A673 (cell line): Measurements from ENCODE around the gene TRPM1. TPM values are rescaled to one million over a fixed set of nuclear protein-coding genes. Genes with fewer than 3 reads are reported as not detected.

ENCODE experiments used
- BruUV-seq: library from RNA; stranded (reverse); fragments of 400-500 nt; replicated peaks from 2 replicates; lab custom pipeline; 2021; lab: Mats Ljungman, UMichigan
- CTCF ChIA-PET: fragments of 300-600 bp; sonication (Branson Sonifier 250); formaldehyde crosslinking; loops from one replicate; lab custom pipeline; 2022; ENCODE audit warnings: antibody characterized with exemption; lab: Charles Lee
- POLR2A ChIA-PET: fragments of 300-600 bp; sonication (Branson Sonifier 250); formaldehyde crosslinking; loops from one replicate; lab custom pipeline; 2022; ENCODE audit warnings: antibody characterized with exemption; ENCODE audit not compliant: low non-redundant PET; lab: Charles Lee
- DNase-seq: peaks from one replicate; pipeline ENCODE4 v3.0.0-alpha.2; 2015; ENCODE audit warnings: low spot score
- H3K27ac ChIP-seq: fragments of 200-600 bp; sonication (generic); 2 replicates; pipeline ENCODE4 v1.5.1; 2016; ENCODE audit warnings: mixed run types, low read depth, mild to moderate bottlenecking, mixed read lengths, antibody characterized with exemption, low read length; ENCODE audit not compliant: poor library complexity, severe bottlenecking
- H3K27me3 ChIP-seq: fragments of 200-600 bp; sonication (generic); replicated peaks from 2 replicates; pipeline ENCODE4 v1.6.1; 2017; ENCODE audit warnings: mixed run types, low read depth, mild to moderate bottlenecking, mixed read lengths, antibody characterized with exemption, low read length; ENCODE audit not compliant: insufficient read depth, poor library complexity
- H3K36me3 ChIP-seq: fragments of 200-600 bp; sonication (generic); 2 replicates; pipeline ENCODE4 v1.6.1; 2016; ENCODE audit warnings: mixed run types, mild to moderate bottlenecking, mixed read lengths, antibody characterized with exemption, low read length; ENCODE audit not compliant: insufficient read depth, poor library complexity, severe bottlenecking
- H3K4me1 ChIP-seq: fragments of 200-600 bp; sonication (generic); 2 replicates; pipeline ENCODE4 v1.6.1; 2017; ENCODE audit warnings: mixed run types, mild to moderate bottlenecking, mixed read lengths, antibody characterized with exemption, low read length; ENCODE audit not compliant: insufficient read depth, poor library complexity, severe bottlenecking
- H3K4me3 ChIP-seq: fragments of 200-600 bp; sonication (generic); 2 replicates; pipeline ENCODE4 v1.5.1; 2016; ENCODE audit warnings: low read depth, mixed run types, mild to moderate bottlenecking, mixed read lengths, low read length; ENCODE audit not compliant: poor library complexity, severe bottlenecking
- H3K9me3 ChIP-seq: fragments of 200-600 bp; sonication (generic); 2 replicates; pipeline ENCODE4 v1.6.1; 2016; ENCODE audit warnings: mixed run types, low read depth, mild to moderate bottlenecking, mixed read lengths, antibody characterized with exemption, low read length; ENCODE audit not compliant: poor library complexity, severe bottlenecking
- CTCF ChIP-seq: fragments of 300-800, 200-600 bp; sonication (generic); conservative IDR thresholded peaks from 2 replicates; pipeline ENCODE4 v1.5.1; 2017; ENCODE audit warnings: low read depth, mild to moderate bottlenecking, antibody characterized with exemption, low read length, moderate library complexity, mixed read lengths
- EZH2 ChIP-seq: fragments of 200-600 bp; sonication (generic); IDR thresholded peaks from 2 replicates; pipeline ENCODE4 v1.6.1; 2017; ENCODE audit warnings: borderline replicate concordance, low read depth, mild to moderate bottlenecking, mixed read lengths, antibody characterized with exemption, low read length; ENCODE audit not compliant: poor library complexity, severe bottlenecking
- intact Hi-C: fragments of 100-400 bp; cut with micrococcal nuclease; formaldehyde crosslinking; loops from one replicate; pipeline ENCODE4 v1.10.0; 2022; ENCODE audit not compliant: unreplicated experiment
- total RNA-seq: library from RNA; stranded (reverse); gene quantifications from 2 replicates; pipeline ENCODE4 v1.2.3, GENCODE V29; 2021

Gene TRPM1
- total RNA-seq, 1 experiment from 2014 or later = not detected

GRCh38 chr15:31129769-31130303, 28.3 kb upstream of the TRPM1 start:
- no peaks in the 10 kb centered on the region for H3K4me1 ChIP-seq
- H3K27me3 ChIP-seq = no peaks in the 10 kb centered on the region
- H3K9me3 ChIP-seq = no peaks in the 10 kb centered on the region
- no peak for TF ChIP-seq EZH2
- TF ChIP-seq CTCF = no peak
- ChIA-PET CTCF (interaction anchor here (1.1 to 1.6 kb wide), 4 partner anchors 172 to 271 kb away, joined by 3 to 7 read pairs (median 4); no protein-coding TSS in a partner anchor), POLR2A (no interaction called here)
- no peak overlapping the region for H3K27ac ChIP-seq
- H3K4me3 ChIP-seq = no peak overlapping the region
- DNase-seq = no peak
- intact Hi-C loops = loop anchor here (10.0 kb wide), 2 partner anchors 145 to 335 kb away; no protein-coding TSS in a partner anchor
- no TSS peak for BruUV-seq
- no peaks in the 10 kb centered on the region for H3K36me3 ChIP-seq

GRCh38 chr15:31128919-31129768, 27.6 kb upstream of the TRPM1 start:
- peak; percentile 73 for DNase-seq
- H3K27ac ChIP-seq = no peak overlapping the region
- intact Hi-C loops = loop anchor here (10.0 kb wide), 2 partner anchors 144 to 334 kb away; no protein-coding TSS in a partner anchor
- H3K4me3 ChIP-seq = no peak overlapping the region
- ChIA-PET POLR2A (no interaction called here), CTCF (interaction anchor here (0.5 to 1.6 kb wide), 9 partner anchors 36 to 332 kb away, joined by 3 to 11 read pairs (median 3); partner anchors contain the start of gene MTMR10)
- no peak for TF ChIP-seq EZH2
- peak; percentile 97 for TF ChIP-seq CTCF
- H3K27me3 ChIP-seq = no peaks in the 10 kb centered on the region
- BruUV-seq = no TSS peak
- H3K36me3 ChIP-seq = no peaks in the 10 kb centered on the region
- no peaks in the 10 kb centered on the region for H3K4me1 ChIP-seq
- H3K9me3 ChIP-seq = no peaks in the 10 kb centered on the region

- Histone ChIP-seq H3K9me3 (no peaks in the 10 kb centered on the region), H3K4me1 (no peaks in the 10 kb centered on the region), H3K27ac (no peak overlapping the region), H3K27me3 (no peaks in the 10 kb centered on the region), H3K36me3 (no peaks in the 10 kb centered on the region), H3K4me3 (no peak overlapping the region)
- ChIA-PET POLR2A (no interaction called here), CTCF (interaction anchor here (0.6 to 1.6 kb wide), 4 partner anchors 225 to 332 kb away, joined by 3 to 7 read pairs (median 4); no protein-coding TSS in a partner anchor)
- DNase-seq = no peak
- intact Hi-C loops = loop anchor here (10.0 kb wide), 2 partner anchors 144 to 334 kb away; no protein-coding TSS in a partner anchor
- BruUV-seq = no TSS peak
- TF ChIP-seq EZH2 (no peak), CTCF (no peak)
Observed at GRCh38 chr15:31128477-31128876, 27.0 kb upstream of the TRPM1 start.
